Tibial nerve (tissue), 4 donors: ENCODE measurements around the gene ATP8B2. TPM values are rescaled to one million over a fixed set of nuclear protein-coding genes. Genes with fewer than 3 reads are reported as not detected.
A peak's percentile ranks its signal among the peaks of the same experiment; 100 is the strongest.

Experiments used
- DNase-seq, 2 donors: peaks; one replicate each; pipeline ENCODE4 v3.0.0-alpha.2; 2019; ENCODE audit warnings: low spot score in 2 of 2
- H3K27ac ChIP-seq, 4 donors: fragments of 200-600 bp; sonication (generic) in 3 of 4; one replicate each; pipeline ENCODE4 v1.5.1; 2017 to 2019; ENCODE audit warnings: mild to moderate bottlenecking in 1 of 4
- H3K27me3 ChIP-seq, 2 donors: fragments of 200-600 bp; sonication (generic) in 1 of 2; one replicate each; pipeline versions ENCODE4 v1.5.1 to v1.6.0; 2017 to 2019
- H3K36me3 ChIP-seq, 3 donors: fragments of 200-600 bp; sonication (generic); one replicate each; pipeline ENCODE4 v1.5.1; 2018 to 2019
- H3K4me1 ChIP-seq, 4 donors: fragments of 200-600 bp; sonication (generic) in 3 of 4; one replicate each; pipeline ENCODE4 v1.5.1; 2017 to 2019
- H3K4me3 ChIP-seq, 4 donors: fragments of 200-600 bp; sonication (generic) in 3 of 4; one replicate each; pipeline ENCODE4 v1.5.1; 2017 to 2019; ENCODE audit warnings: mild to moderate bottlenecking in 1 of 4, moderate library complexity in 1 of 4
- H3K9me3 ChIP-seq, 4 donors: fragments of 200-600 bp; sonication (generic) in 3 of 4; one replicate each; pipeline ENCODE4 v1.5.1; 2017 to 2019
- EP300 ChIP-seq, 2 donors: sonication (generic); formaldehyde crosslinking; IDR thresholded peaks; one replicate each; pipeline ENCODE4 v1.6.1; 2017; ENCODE audit warnings: antibody characterized with exemption in 2 of 2, mild to moderate bottlenecking in 1 of 2
- POLR2A ChIP-seq, 2 donors: fragments of 450-650 bp; IDR thresholded peaks; one replicate each; pipeline ENCODE4 v1.6.1; 2017; ENCODE audit warnings: antibody characterized with exemption in 2 of 2, mild to moderate bottlenecking in 2 of 2, moderate library complexity in 2 of 2
- WGBS, 2 donors: methylation state at CpG; one replicate each; pipeline ENCODE4 v1.1.5; 2018; 5-methylcytosine and 5-hydroxymethylcytosine counted together
- total RNA-seq, 4 donors: library from RNA; depleted of rRNA; stranded (reverse); fragments of >200 nt; gene quantifications; one replicate each; pipeline ENCODE4 v1.1.0, GENCODE V29; 2016
- TF ChIP-seq, protein P1 (sequence below), 5 experiments: fragments of 200-600 bp in 3 of 5; fragments of 450-650 bp in 2 of 5; sonication (generic) in 3 of 5; IDR thresholded peaks; one replicate each; pipeline ENCODE4 v1.5.1; 2016 to 2019; ENCODE audit warnings: antibody characterized with exemption in 5 of 5, mild to moderate bottlenecking in 3 of 5, moderate library complexity in 2 of 5

Gene ATP8B2
- total RNA-seq, 4 donors from 2014 or later: 136 to 261 (median 156) TPM

DNA sequence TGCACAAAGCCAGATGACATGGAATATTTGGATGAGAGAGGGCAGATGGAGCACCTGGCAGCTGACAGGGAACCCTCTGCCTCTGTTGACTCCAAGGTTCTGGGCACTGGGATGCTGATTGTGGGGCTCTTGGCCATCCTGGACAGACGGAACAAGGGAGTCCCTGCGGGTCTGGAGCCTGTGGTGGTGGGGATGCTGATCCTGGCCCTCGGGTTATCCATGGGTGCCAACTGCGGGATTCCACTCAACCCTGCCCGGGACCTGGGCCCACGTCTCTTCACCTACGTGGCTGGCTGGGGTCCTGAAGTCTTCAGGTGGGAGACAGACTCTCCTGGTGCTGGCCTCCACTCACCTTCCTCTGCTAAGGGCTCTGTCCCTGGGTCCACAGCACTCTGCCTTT lies 1.8 kb upstream of the ATP8B2 start:
- no peak for DNase-seq
- Histone ChIP-seq H3K9me3 (no peaks in the 10 kb centered on the region), H3K27me3 (peaks cover 0 to under 1% of the 10 kb centered on the region in 2 donors), H3K27ac (no peak overlapping the region), H3K36me3 (no peaks in the 10 kb centered on the region), H3K4me1 (peaks cover 0 to 36% (median 23%) of the 10 kb centered on the region in 4 donors), H3K4me3 (no peak overlapping the region)
- no peak for TF ChIP-seq EP300 (IDR thresholded peaks at IDR 0.05)
- no peak for TF ChIP-seq POLR2A (IDR thresholded peaks at IDR 0.05)
- TF ChIP-seq, protein P1, sequence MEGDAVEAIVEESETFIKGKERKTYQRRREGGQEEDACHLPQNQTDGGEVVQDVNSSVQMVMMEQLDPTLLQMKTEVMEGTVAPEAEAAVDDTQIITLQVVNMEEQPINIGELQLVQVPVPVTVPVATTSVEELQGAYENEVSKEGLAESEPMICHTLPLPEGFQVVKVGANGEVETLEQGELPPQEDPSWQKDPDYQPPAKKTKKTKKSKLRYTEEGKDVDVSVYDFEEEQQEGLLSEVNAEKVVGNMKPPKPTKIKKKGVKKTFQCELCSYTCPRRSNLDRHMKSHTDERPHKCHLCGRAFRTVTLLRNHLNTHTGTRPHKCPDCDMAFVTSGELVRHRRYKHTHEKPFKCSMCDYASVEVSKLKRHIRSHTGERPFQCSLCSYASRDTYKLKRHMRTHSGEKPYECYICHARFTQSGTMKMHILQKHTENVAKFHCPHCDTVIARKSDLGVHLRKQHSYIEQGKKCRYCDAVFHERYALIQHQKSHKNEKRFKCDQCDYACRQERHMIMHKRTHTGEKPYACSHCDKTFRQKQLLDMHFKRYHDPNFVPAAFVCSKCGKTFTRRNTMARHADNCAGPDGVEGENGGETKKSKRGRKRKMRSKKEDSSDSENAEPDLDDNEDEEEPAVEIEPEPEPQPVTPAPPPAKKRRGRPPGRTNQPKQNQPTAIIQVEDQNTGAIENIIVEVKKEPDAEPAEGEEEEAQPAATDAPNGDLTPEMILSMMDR (IDR thresholded peaks at IDR 0.05): no peak
- WGBS, 2 donors: 93 to 94% methylated on average over 5 to 7 of the region's 7 CpGs

DNA sequence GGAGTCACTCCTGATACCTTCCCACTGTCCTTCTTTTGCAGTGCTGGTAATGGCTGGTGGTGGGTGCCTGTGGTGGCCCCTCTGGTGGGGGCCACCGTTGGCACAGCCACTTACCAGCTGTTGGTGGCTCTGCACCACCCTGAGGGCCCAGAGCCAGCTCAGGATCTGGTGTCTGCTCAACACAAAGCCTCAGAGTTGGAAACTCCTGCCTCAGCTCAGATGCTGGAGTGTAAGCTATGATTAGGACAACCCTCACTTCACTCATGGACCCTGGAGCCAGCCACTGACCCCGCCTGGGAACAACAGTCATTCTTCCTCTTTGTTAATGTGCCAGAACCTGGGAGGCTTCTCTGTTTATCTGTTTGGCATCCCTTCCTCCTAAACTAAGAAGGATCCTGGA lies 1.1 kb upstream of the ATP8B2 start:
- Histone ChIP-seq H3K36me3 (no peaks in the 10 kb centered on the region), H3K27ac (peak overlapping the region in 1 of 4 donors; percentile 99), H3K4me3 (peak overlapping the region in 2 of 4 donors; percentile 67 to 95), H3K9me3 (no peaks in the 10 kb centered on the region), H3K27me3 (no peaks in the 10 kb centered on the region), H3K4me1 (peaks cover 0 to 42% (median 27%) of the 10 kb centered on the region in 4 donors)
- DNase-seq: no peak
- no peak for TF ChIP-seq EP300 (IDR thresholded peaks at IDR 0.05)
- TF ChIP-seq, protein P1 (IDR thresholded peaks at IDR 0.05): no peak
- TF ChIP-seq POLR2A (IDR thresholded peaks at IDR 0.05): no peak
- 38 to 61% methylated on average over 1 to 2 of the region's 2 CpGs for whole genome bisulfite sequencing, 2 donors

DNA sequence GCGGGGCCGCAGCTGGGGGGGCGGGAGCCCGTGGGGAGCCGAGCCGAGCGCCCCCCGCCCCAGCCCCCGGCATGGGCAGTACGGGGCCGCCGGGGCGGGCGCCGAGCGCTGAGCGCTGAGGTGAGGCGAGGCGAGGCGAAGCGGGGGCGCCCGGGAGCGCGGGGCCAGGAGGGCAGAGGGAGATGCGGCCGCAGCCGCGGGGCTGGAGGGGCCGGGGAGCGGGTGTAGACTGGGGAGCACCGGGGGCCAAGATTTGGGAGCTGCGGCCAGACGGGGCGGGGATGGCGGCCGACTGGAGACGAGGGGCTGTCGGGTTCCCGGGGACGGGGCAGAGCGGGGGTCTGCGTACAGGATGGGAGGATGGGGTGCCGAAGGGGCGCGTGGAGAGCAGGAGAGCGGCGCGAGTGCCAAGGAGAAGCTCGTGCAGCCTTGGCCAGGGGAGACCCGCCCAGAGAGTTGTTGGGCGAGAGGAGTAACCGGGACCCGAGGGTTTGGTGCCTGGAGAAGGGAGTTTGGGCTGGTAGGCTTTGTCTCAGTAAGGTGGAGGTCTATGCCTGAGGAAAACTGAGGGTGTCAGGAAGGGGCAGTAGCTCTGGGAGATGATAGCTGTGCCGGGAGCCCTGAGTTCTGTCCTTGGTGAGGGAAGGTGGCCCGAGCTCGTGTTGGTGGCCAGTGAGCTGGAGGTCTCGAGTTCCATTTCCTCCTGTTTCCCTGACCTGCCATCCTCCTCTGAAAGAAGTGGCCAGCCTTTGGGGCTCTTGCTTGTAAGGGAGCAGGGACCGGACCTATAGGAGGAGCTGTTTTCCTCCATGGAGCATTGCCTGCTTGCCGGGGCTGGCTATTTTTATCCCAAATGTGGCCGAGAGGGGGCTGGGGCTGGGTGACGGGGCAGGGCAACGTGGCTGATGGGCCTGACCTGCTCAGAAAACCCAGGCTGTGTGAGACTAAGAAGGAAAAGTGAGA lies 539 bp downstream of the ATP8B2 start:
- Histone ChIP-seq H3K4me3 (peak overlapping the region; percentile 52 to 95 (median 80)), H3K9me3 (no peaks in the 10 kb centered on the region), H3K4me1 (peaks cover 0 to 56% (median 30%) of the 10 kb centered on the region in 4 donors), H3K36me3 (peaks cover 0 to 11% (median 0%) of the 10 kb centered on the region in 3 donors), H3K27me3 (no peaks in the 10 kb centered on the region), H3K27ac (peak overlapping the region; percentile 79 to 99 (median 96))
- peak; percentile 42 to 81 for DNase-seq
- 1% methylated on average over 60 to 62 of the region's 63 CpGs for WGBS, 2 donors
- TF ChIP-seq EP300 (IDR thresholded peaks at IDR 0.05) (no peak), POLR2A (IDR thresholded peaks at IDR 0.05) (peak; percentile 38 to 57)
- TF ChIP-seq, protein P1 (IDR thresholded peaks at IDR 0.05): peak; percentile 36 to 83 (median 71)

DNA sequence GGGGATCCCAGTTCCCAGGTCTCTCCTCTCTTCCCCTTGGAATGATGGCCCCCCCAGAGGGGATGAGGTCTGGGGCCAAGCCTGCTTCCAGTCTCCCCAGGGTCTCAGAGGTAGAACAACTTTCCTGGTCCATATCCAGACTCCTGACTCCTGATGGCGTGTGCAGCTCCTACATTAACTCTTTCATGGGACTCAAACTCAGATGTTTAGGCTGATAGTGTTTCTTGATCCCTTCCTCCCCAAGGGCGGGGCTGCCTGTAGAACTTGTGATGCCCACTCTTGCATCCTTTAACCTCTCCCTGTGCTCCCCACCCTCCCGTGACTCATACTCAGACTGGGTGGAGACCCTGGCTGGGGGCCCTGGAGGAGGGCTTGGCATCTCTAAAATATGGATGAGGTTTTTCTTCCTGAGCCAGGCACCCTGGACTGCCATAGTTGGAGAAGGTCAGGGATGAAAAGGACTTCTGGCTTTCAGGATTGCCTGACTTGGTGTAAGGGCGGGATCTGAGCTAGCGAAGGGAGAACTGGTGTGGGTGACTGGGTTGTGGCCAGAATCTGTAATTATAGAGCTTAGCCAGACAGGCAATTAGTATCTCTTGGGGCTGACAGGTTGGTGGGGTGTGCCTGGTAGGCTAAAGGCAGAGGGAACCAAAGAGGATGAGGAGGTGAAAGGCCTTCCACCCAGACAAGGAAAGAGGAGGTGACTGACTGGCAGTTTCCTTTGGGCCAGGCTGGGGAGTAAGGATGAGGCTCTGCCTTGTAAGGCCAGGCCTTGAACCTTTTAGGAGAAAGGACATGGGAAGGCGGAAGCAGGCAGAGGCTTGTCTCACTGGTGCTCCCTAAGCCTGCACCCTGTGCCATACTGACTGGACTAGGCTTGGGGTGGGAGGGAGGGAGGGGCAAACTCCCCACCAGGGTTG lies 1.5 kb downstream of the ATP8B2 start:
- Histone ChIP-seq H3K9me3 (no peaks in the 10 kb centered on the region), H3K4me3 (peak overlapping the region; percentile 52 to 95 (median 80)), H3K27me3 (no peaks in the 10 kb centered on the region), H3K27ac (peak overlapping the region; percentile 79 to 99 (median 96)), H3K4me1 (peaks cover 0 to 56% (median 30%) of the 10 kb centered on the region in 4 donors), H3K36me3 (peaks cover 0 to 21% (median 4%) of the 10 kb centered on the region in 3 donors)
- no peak for TF ChIP-seq POLR2A (IDR thresholded peaks at IDR 0.05)
- TF ChIP-seq, protein P1 (IDR thresholded peaks at IDR 0.05): peak in 2 of 5 experiments; percentile 8 to 28
- TF ChIP-seq EP300 (IDR thresholded peaks at IDR 0.05): peak in 1 of 2 donors; percentile 69
- WGBS, 2 donors: 34 to 39% methylated on average over 6 of the region's 6 CpGs
- DNase-seq: peak; percentile 71 to 85
